ENCODE results near the gene MMP10. TPM values are rescaled to one million over a fixed set of nuclear protein-coding genes. Genes with fewer than 3 reads are reported as not detected.

MMP10 gene
- total RNA-seq, 1 experiment from 2014 or later, result not detected

- ATAC-seq (no peak), DNase-seq (ENCODE audit: low spot score) (no peak)
- Mint-ChIP-seq H3K27ac (no peak overlapping the region), H3K27me3 (ENCODE audit: low read depth) (no peaks in the 10 kb centered on the region; the same call in 1 of the 2 replicates), H3K4me1 (peaks cover 16% of the 10 kb centered on the region), H3K4me3 (no peak overlapping the region), H3K9me3 (no peaks in the 10 kb centered on the region), H3K36me3 (no peaks in the 10 kb centered on the region)
- CTCF ChIA-PET, result interaction anchor here (1.6 kb wide), 1 partner anchor 20 kb away, joined by 9 read pairs; the partner anchor contains the start of gene MMP10
- no peak for TF ChIP-seq NFYB (CRISPR knock-in tag; conservative IDR thresholded peaks at IDR 0.05; ENCODE audit: low read depth)
- no peak for TF ChIP-seq ZNF423 (CRISPR knock-in tag; IDR thresholded peaks at IDR 0.05)
- TF ChIP-seq TP53 (CRISPR knock-in tag; IDR thresholded peaks at IDR 0.05), result no peak
- no peak for TF ChIP-seq USF2 (CRISPR knock-in tag; IDR thresholded peaks at IDR 0.05)
- TF ChIP-seq PRRX2 (CRISPR knock-in tag; IDR thresholded peaks at IDR 0.05), result no peak
- no peak for TF ChIP-seq STAT6 (CRISPR knock-in tag; conservative IDR thresholded peaks at IDR 0.05; ENCODE audit: low read depth)
- no peak for TF ChIP-seq RORB (CRISPR knock-in tag; IDR thresholded peaks at IDR 0.05)
- no peak for TF ChIP-seq FOXK1 (CRISPR knock-in tag; IDR thresholded peaks at IDR 0.05)
- TF ChIP-seq HMGA2 (CRISPR knock-in tag; IDR thresholded peaks at IDR 0.05), result no peak
- no peak for TF ChIP-seq MXD4 (CRISPR knock-in tag; IDR thresholded peaks at IDR 0.05; ENCODE audit: borderline replicate concordance)
- TF ChIP-seq HMGXB4 (CRISPR knock-in tag; IDR thresholded peaks at IDR 0.05), result no peak
- no peak for TF ChIP-seq ZNF416 (CRISPR knock-in tag; IDR thresholded peaks at IDR 0.05)
- TF ChIP-seq USF1 (CRISPR knock-in tag; IDR thresholded peaks at IDR 0.05), result no peak
- TF ChIP-seq ZNF532 (CRISPR knock-in tag; IDR thresholded peaks at IDR 0.05; ENCODE audit: borderline replicate concordance), result no peak
- no peak for TF ChIP-seq ERG (CRISPR knock-in tag; IDR thresholded peaks at IDR 0.05)
- TF ChIP-seq FOXP1 (CRISPR knock-in tag; IDR thresholded peaks at IDR 0.05; ENCODE audit: borderline replicate concordance), result no peak
- no peak for TF ChIP-seq IRF2 (CRISPR knock-in tag; IDR thresholded peaks at IDR 0.05; ENCODE audit: borderline replicate concordance, low read depth)
- TF ChIP-seq NFATC4 (CRISPR knock-in tag; IDR thresholded peaks at IDR 0.05), result no peak
- POLR2A ChIA-PET, result no interaction called here
These were observed 19.9 kb downstream of the MMP10 start for GRCh38 chr11:102760344-102761035.

All from WTC11 (cell line).